ENCODE data around the gene TGFBR3.

- no peak for TF ChIP-seq CTCF (IDR thresholded peaks at IDR 0.05; ENCODE audit: insufficient read depth, low read depth, low read length)
- TF ChIP-seq EZH2 (IDR thresholded peaks at IDR 0.05; ENCODE audit: insufficient read depth, low read length) = no peak
Observed at GRCh38 chr1:91864017-91864700, 21.8 kb downstream of the TGFBR3 start.

Measured in astrocyte (in vitro differentiated cells and primary cell).